HCT116 (cell line): ENCODE data around the gene CHST12. TPM values are rescaled to one million over a fixed set of nuclear protein-coding genes. Genes with fewer than 3 reads are reported as not detected.

Source experiments
- ATAC-seq: fragments of 200-7000 bp; cut with Tn5 transposase; 2 replicates; pipeline ENCODE4 v1.9.1; 2020; ENCODE audit warnings: mild to moderate bottlenecking, moderate library complexity
- BruUV-seq: library from RNA; stranded (reverse); fragments of 400-500 nt; replicated peaks from 2 replicates; lab custom pipeline; 2021; lab: Mats Ljungman, UMichigan
- CTCF ChIA-PET: fragments of 300-600 bp; sonication (Branson Sonifier 250); formaldehyde crosslinking; loops from one replicate; lab custom pipeline; 2021; ENCODE audit warnings: antibody characterized with exemption; lab: Charles Lee
- POLR2A ChIA-PET: fragments of 300-600, 350-600 bp; sonication (Branson Sonifier 250); formaldehyde crosslinking; loops from one replicate; lab custom pipeline; 2021; ENCODE audit warnings: antibody characterized with exemption; lab: Charles Lee
- RAD21 ChIA-PET, 2 experiments: fragments of 300-600 bp; sonication (Branson Sonifier 250); formaldehyde crosslinking; loops; one replicate each; lab custom pipeline; 2023; ENCODE audit warnings: low total read pairs in 2 of 2; ENCODE audit not compliant: uncharacterized antibody in 2 of 2, unreplicated experiment in 2 of 2, low non-redundant PET in 1 of 2; lab: Charles Lee
- DNase-seq: peaks from one replicate; pipeline ENCODE4 v3.0.0-alpha.2; 2010; ENCODE audit warnings: low read depth, low spot score
- H2AFZ ChIP-seq: fragments of 200-600 bp; shearing (Covaris generic), sonication (generic); 2 replicates; pipeline ENCODE4 v1.6.1; 2017; ENCODE audit warnings: low read depth, mixed run types, mixed read lengths, antibody characterized with exemption, low read length; ENCODE audit not compliant: poor library complexity, severe bottlenecking
- H3K27ac ChIP-seq: 2 replicates; pipeline ENCODE4 v1.5.1; 2012; ENCODE audit warnings: low read depth, low read length
- H3K27me3 ChIP-seq: fragments of 200-600 bp; sonication (generic); 2 replicates; pipeline ENCODE4 v1.6.1; 2016; ENCODE audit warnings: mixed run types, low read length, mixed read lengths; ENCODE audit not compliant: insufficient read depth
- H3K36me3 ChIP-seq, 2 experiments: fragments of 200-500 bp in 1 of 2; fragments of 200-600 bp in 1 of 2; sonication (Bioruptor generic) in 1 of 2; sonication (generic) in 1 of 2; 2 replicates each; pipeline versions ENCODE4 v1.5.1 to v1.6.1; 2014 to 2016; ENCODE audit warnings: low read length in 2 of 2, inconsistent platforms in 1 of 2, mixed read lengths in 1 of 2, mixed run types in 1 of 2; ENCODE audit not compliant: insufficient read depth in 2 of 2, control insufficient read depth in 1 of 2
- H3K4me1 ChIP-seq, 2 experiments: fragments of 200-600 bp in 1 of 2; sonication (generic) in 1 of 2; 2 replicates each; pipeline versions ENCODE4 v1.5.1 to v1.6.1; 2012 to 2017; ENCODE audit warnings: low read length in 2 of 2, inconsistent platforms in 1 of 2, mild to moderate bottlenecking in 1 of 2, mixed read lengths in 1 of 2, mixed run types in 1 of 2, moderate library complexity in 1 of 2; ENCODE audit not compliant: insufficient read depth in 2 of 2, control insufficient read depth in 1 of 2
- H3K4me2 ChIP-seq: fragments of 200-600 bp; sonication (generic); 2 replicates; pipeline ENCODE4 v1.6.1; 2017; ENCODE audit warnings: mixed run types, low read length, mixed read lengths
- H3K4me3 ChIP-seq, 2 experiments: fragments of 200-600 bp in 1 of 2; sonication (generic) in 1 of 2; replicated peaks in 1 of 2; 2 replicates each; pipeline ENCODE4 v1.5.1; 2011 to 2016; ENCODE audit warnings: low read length in 2 of 2, control low read depth in 1 of 2, low read depth in 1 of 2, mild to moderate bottlenecking in 1 of 2, mixed read lengths in 1 of 2, mixed run types in 1 of 2
- H3K79me2 ChIP-seq: fragments of 200-600 bp; sonication (generic); 2 replicates; pipeline ENCODE4 v1.6.1; 2017; ENCODE audit warnings: mild to moderate bottlenecking, mixed run types, low read length, moderate library complexity, mixed read lengths; ENCODE audit not compliant: insufficient read depth
- H3K9ac ChIP-seq: fragments of 200-600 bp; sonication (generic); 2 replicates; pipeline ENCODE4 v1.6.1; 2016; ENCODE audit warnings: low read length, mixed read lengths
- H3K9me2 ChIP-seq: fragments of 200-600 bp; sonication (generic), shearing (Covaris generic); 2 replicates; pipeline ENCODE4 v1.6.1; 2017; ENCODE audit warnings: mixed run types, mild to moderate bottlenecking, moderate library complexity; ENCODE audit not compliant: insufficient read depth
- H3K9me3 ChIP-seq, 2 experiments: fragments of 200-500 bp in 1 of 2; fragments of 200-600 bp in 1 of 2; sonication (Bioruptor generic) in 1 of 2; sonication (generic) in 1 of 2; 2 replicates each; pipeline ENCODE4 v1.6.1; 2014 to 2017; ENCODE audit warnings: low read length in 2 of 2, mixed read lengths in 2 of 2, inconsistent platforms in 1 of 2, low read depth in 1 of 2, mild to moderate bottlenecking in 1 of 2, mixed run types in 1 of 2, moderate library complexity in 1 of 2; ENCODE audit not compliant: control insufficient read depth in 1 of 2, insufficient read depth in 1 of 2
- H4K20me1 ChIP-seq: fragments of 200-600 bp; sonication (generic), shearing (Covaris generic); 2 replicates; pipeline ENCODE4 v1.6.1; 2017; ENCODE audit warnings: mixed run types, mild to moderate bottlenecking, moderate library complexity; ENCODE audit not compliant: insufficient read depth
- CBX3 ChIP-seq: IDR thresholded peaks from 2 replicates; pipeline ENCODE4 v1.6.1; 2012; ENCODE audit warnings: low read depth
- CEBPB ChIP-seq: IDR thresholded peaks from 2 replicates; pipeline ENCODE4 v1.6.1; 2012; ENCODE audit warnings: low read depth
- CTCF ChIP-seq, 3 experiments: fragments of 200-600 bp in 1 of 3; sonication (generic) in 1 of 3; IDR thresholded peaks in 2 of 3; conservative IDR thresholded peaks in 1 of 3; 2 replicates each; pipeline ENCODE4 v1.5.1; 2012 to 2017; ENCODE audit warnings: low read depth in 2 of 3, low read length in 2 of 3, antibody characterized with exemption in 1 of 3, borderline replicate concordance in 1 of 3, control low read depth in 1 of 3, mild to moderate bottlenecking in 1 of 3, mixed read lengths in 1 of 3, mixed run types in 1 of 3, moderate library complexity in 1 of 3; ENCODE audit not compliant: insufficient read depth in 1 of 3
- EGR1 ChIP-seq: IDR thresholded peaks from 2 replicates; pipeline ENCODE4 v1.6.1; 2012; ENCODE audit warnings: low read depth
- ELF1 ChIP-seq: IDR thresholded peaks from 2 replicates; pipeline ENCODE4 v1.6.1; 2012; ENCODE audit warnings: low read depth, borderline replicate concordance
- EZH2phosphoT487 ChIP-seq: fragments of 200-600 bp; IDR thresholded peaks from 2 replicates; pipeline ENCODE4 v1.6.1; 2018; ENCODE audit warnings: antibody characterized with exemption, borderline replicate concordance
- FOSL1 ChIP-seq: IDR thresholded peaks from 2 replicates; pipeline ENCODE4 v1.6.1; 2012; ENCODE audit warnings: low read depth
- JUND ChIP-seq: IDR thresholded peaks from 2 replicates; pipeline ENCODE4 v1.6.1; 2012
- MAX ChIP-seq: IDR thresholded peaks from 2 replicates; pipeline ENCODE4 v1.6.1; 2012
- POLR2A ChIP-seq: IDR thresholded peaks from 2 replicates; pipeline ENCODE4 v1.7.0; 2011; ENCODE audit warnings: borderline replicate concordance; ENCODE audit not compliant: insufficient read depth, insufficient read length; ENCODE audit errors: extremely low read depth
- POLR2AphosphoS5 ChIP-seq: IDR thresholded peaks from 2 replicates; pipeline ENCODE4 v1.6.1; 2011; ENCODE audit warnings: mild to moderate bottlenecking, low read depth, low read length, moderate library complexity
- SP1 ChIP-seq: IDR thresholded peaks from 2 replicates; pipeline ENCODE4 v1.6.1; 2012; ENCODE audit warnings: low read depth
- TCF7L2 ChIP-seq: IDR thresholded peaks from 2 replicates; pipeline ENCODE4 v1.7.0; 2011; ENCODE audit warnings: borderline replicate concordance, inconsistent platforms; ENCODE audit not compliant: insufficient read depth, insufficient read length; ENCODE audit errors: extremely low read depth
- YY1 ChIP-seq: IDR thresholded peaks from 2 replicates; pipeline ENCODE4 v1.6.1; 2011; ENCODE audit warnings: low read length, low read depth, moderate library complexity, mild to moderate bottlenecking; ENCODE audit not compliant: insufficient replicate concordance; ENCODE audit errors: extremely low read depth
- intact Hi-C: fragments of 100-400 bp; cut with micrococcal nuclease; formaldehyde crosslinking; loops from 2 replicates; pipeline ENCODE4 v1.10.0; 2022
- total RNA-seq: library from RNA; stranded (reverse); gene quantifications from one replicate; pipeline ENCODE4 v1.2.1, GENCODE V29; 2021; ENCODE audit not compliant: unreplicated experiment

CHST12 gene
- total RNA-seq, 1 experiment from 2014 or later = 14.2 TPM

GRCh38 chr7:2372724-2373123, 30.7 kb upstream of the CHST12 start:
- no peaks in the 10 kb centered on the region for H3K9me3 ChIP-seq
- intact Hi-C loops = no loop called here
- no peak overlapping the region for H2AFZ ChIP-seq
- no peak overlapping the region for H3K4me2 ChIP-seq
- TF ChIP-seq MAX (no peak), CTCF (IDR thresholded peaks at IDR 0.05 in 2 of 3, conservative IDR thresholded peaks at IDR 0.05 in 1 of 3; ENCODE audit: borderline replicate concordance in 1 of 3, insufficient read depth in 1 of 3, low read depth in 2 of 3, low read length in 2 of 3) (no peak), POLR2A (no peak), YY1 (no peak), TCF7L2 (no peak), CEBPB (no peak), POLR2AphosphoS5 (no peak), CBX3 (no peak), EGR1 (no peak), FOSL1 (no peak), JUND (no peak), SP1 (no peak), EZH2phosphoT487 (no peak), ELF1 (no peak)
- H3K9me2 ChIP-seq = no peaks in the 10 kb centered on the region
- H3K27me3 ChIP-seq = no peaks in the 10 kb centered on the region
- no peak overlapping the region for H3K9ac ChIP-seq
- no TSS peak for BruUV-seq
- CTCF ChIA-PET = no interaction called here
- no peak overlapping the region for H3K27ac ChIP-seq
- POLR2A ChIA-PET = no interaction called here
- H3K36me3 ChIP-seq = peaks cover 73 to 90% of the 10 kb centered on the region in 2 experiments
- ATAC-seq (peak; percentile 37; the same call in 1 of the 2 replicates), DNase-seq (no peak)
- no peak overlapping the region for H3K4me3 ChIP-seq
- H3K4me1 ChIP-seq = no peaks in the 10 kb centered on the region
- H3K79me2 ChIP-seq = peaks cover 89% of the 10 kb centered on the region
- no peaks in the 10 kb centered on the region for H4K20me1 ChIP-seq
- RAD21 ChIA-PET = no interaction called here
